Fibroblast of the aortic adventitia (primary cell): Measurements from ENCODE around the gene RGS1. TPM values are rescaled to one million over a fixed set of nuclear protein-coding genes. Genes with fewer than 3 reads are reported as not detected.

Experiments
- DNase-seq: peaks from one replicate; pipeline ENCODE4 v3.0.0-alpha.2; 2010; ENCODE audit warnings: low read depth
- H3K4me3 ChIP-seq: 2 replicates; pipeline ENCODE4 v1.5.1; 2011; ENCODE audit warnings: low read depth, mild to moderate bottlenecking, control low read depth, low read length, moderate library complexity
- total RNA-seq: library from RNA; depleted of rRNA; stranded (reverse); fragments of >200 nt; gene quantifications from 2 replicates; pipeline ENCODE4 v1.2.3, GENCODE V29; 2012; ENCODE audit warnings: low replicate concordance
- TF ChIP-seq, protein P1 (sequence below): IDR thresholded peaks from 2 replicates; pipeline ENCODE4 v1.5.1; 2011; ENCODE audit warnings: mild to moderate bottlenecking, low read length, control low read depth, inconsistent platforms; ENCODE audit not compliant: insufficient read depth

RGS1 gene
- total RNA-seq, 1 donor, result not detected

DNA sequence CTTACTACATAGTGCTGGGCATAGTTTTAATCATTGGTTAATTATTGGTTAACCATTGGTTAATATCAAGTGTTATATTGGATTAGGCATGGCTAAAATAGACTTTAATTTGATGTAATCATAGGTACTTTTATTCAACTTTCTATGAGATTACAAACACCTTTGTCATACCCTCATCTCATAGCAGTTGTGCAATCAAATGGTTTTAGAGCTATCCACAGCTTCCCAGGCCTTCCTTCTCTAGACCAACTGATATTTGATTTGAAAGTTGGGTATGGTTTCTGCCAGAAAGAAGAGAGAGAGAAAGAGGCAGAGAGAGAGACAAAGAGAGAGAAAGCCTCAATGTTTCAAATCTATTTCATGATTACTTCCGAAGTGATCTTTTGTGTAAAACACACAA, 9.6 kb upstream of the RGS1 start:
- no peak for DNase-seq
- H3K4me3 ChIP-seq, result no peak overlapping the region
- TF ChIP-seq, protein P1, sequence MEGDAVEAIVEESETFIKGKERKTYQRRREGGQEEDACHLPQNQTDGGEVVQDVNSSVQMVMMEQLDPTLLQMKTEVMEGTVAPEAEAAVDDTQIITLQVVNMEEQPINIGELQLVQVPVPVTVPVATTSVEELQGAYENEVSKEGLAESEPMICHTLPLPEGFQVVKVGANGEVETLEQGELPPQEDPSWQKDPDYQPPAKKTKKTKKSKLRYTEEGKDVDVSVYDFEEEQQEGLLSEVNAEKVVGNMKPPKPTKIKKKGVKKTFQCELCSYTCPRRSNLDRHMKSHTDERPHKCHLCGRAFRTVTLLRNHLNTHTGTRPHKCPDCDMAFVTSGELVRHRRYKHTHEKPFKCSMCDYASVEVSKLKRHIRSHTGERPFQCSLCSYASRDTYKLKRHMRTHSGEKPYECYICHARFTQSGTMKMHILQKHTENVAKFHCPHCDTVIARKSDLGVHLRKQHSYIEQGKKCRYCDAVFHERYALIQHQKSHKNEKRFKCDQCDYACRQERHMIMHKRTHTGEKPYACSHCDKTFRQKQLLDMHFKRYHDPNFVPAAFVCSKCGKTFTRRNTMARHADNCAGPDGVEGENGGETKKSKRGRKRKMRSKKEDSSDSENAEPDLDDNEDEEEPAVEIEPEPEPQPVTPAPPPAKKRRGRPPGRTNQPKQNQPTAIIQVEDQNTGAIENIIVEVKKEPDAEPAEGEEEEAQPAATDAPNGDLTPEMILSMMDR, result no peak

DNA sequence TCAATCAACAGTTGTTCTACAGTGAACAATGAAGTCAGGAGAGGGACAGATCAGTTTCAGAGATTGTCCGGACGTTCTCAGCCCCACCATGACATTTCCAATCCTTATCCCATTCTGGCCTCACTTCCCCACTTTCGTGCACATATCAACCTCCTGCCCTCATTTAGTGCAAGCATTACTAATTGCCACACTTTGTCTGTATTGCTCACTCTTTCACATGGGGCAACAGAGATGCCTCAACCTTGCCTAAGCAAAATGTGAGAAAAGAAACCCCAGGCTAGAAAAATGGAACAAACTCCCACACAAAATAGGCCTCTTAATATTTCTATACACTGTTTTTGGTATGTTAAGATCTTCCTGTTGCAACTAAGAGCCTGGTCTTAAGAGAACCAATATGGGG, 8.9 kb upstream of the RGS1 start:
- H3K4me3 ChIP-seq, result no peak overlapping the region
- no peak for DNase-seq
- TF ChIP-seq, protein P1, result no peak

DNA sequence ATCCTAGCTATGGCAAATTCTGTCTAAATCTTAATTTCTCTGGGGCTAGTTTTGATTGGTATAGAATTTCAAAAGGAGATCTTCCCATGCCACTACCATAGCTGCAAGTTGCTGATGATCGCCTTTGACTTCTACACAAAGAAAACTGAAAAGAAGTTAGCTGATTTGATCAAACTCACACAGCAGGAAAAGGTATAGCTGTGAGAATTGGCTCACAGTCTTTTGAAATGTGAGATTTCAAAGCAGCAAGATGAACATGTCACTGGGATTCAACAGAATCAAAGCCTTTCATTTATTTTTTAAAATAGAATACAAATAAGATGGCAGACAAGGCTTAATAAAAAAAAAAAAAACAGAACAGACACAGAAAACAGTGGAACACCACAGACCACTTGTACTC, 7.5 kb upstream of the RGS1 start:
- H3K4me3 ChIP-seq, result no peak overlapping the region
- TF ChIP-seq, protein P1, result no peak
- DNase-seq, result no peak

DNA sequence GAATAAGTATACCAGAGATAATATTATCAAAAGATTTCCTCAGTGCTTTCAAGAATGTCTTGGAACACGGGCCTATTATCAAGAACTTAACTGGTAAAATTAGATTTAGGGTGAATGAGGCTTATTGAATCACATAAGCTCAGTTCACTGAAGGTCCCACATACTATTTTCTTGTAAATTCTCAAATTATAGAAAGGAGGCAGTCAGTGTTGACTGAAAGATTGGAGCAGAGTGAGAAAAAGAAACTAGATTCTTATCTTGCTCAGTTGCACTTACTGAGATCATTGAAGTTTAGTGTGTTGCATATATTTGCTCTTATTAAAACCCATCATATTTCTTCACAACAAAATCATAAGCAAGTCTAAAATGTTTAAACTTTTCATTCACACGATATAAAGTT, 3.9 kb upstream of the RGS1 start:
- DNase-seq, result no peak
- H3K4me3 ChIP-seq, result no peak overlapping the region
- TF ChIP-seq, protein P1, result no peak

DNA sequence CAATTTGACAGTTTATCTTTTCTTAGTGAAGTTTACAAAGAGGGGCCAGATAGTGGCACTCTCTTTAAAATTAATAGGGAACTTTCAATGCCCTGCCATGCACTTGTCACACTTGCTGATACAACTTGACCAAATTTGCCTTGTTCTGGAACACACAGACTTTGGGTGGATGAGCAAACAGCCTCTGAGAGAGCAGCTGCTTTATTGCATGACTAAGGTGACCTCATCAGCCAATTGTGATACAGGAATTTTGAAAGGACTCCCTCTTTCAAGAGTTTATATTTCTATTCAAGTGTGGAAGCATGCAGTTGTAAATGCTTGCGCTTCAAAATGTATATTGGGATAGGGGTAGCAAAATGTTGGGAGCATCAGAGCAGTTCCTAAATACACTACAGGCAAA, 2.1 kb upstream of the RGS1 start:
- peak; percentile 62 for DNase-seq
- TF ChIP-seq, protein P1, result no peak
- no peak overlapping the region for H3K4me3 ChIP-seq

DNA sequence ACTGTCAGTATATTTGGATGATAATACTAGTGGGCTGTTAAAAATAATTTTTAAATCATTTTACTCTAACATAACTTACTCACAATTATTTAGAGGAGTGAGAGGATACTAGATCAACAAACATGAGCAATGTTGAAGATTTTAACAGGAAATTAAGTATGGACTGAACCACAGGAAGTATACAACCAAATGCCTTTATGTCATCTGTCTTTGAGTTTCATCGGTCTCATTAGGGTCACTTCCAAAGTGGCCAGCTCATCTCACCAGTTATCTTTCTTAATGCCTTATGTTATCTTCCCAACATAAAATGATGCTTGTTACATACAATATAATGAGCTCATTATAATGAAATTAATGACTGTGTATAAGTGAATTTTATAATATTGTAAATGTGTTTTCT, 1.5 kb upstream of the RGS1 start:
- DNase-seq, result no peak
- TF ChIP-seq, protein P1, result no peak
- H3K4me3 ChIP-seq, result no peak overlapping the region

DNA sequence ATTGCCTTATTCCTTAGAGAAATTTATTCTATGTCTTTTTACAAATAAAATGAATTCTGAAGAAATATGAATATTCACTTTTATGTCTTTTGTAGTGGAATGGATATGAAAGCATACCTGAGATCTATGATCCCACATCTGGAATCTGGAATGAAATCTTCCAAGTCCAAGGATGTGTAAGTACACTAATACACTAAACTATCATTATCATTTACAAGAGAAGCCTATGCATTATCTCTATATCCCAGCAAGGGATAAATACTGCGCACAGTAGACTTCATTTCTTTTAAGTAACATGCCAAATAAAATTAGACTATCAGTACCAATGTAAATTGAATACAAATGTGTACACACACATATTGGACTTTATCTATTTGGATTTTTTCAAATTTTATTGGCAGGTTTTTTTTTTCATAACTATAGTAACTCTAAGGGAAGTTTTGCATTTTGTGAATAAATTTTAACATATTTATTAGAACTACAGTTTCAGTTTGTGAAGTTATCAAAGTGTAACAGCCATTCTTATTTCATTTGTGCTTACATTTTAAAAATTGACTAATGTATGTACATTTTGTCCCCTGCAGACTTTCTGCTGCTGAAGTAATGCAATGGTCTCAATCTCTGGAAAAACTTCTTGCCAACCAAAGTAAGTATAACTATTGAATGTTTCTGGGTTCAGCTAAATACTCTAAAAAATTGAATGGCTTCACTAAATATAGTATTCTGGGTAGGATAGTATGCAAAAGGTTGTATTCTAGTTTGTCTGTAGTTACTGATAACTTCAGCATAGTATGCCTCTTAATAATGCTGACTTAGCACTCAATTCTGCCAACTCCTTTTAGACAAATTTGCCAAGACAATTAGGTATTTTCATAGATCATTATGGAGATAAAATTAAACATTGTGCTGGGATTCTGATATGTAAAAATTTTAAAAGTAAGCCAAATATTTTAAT, 894 bp downstream of the RGS1 start:
- H3K4me3 ChIP-seq, result no peak overlapping the region
- TF ChIP-seq, protein P1, result no peak
- DNase-seq, result no peak
